T-helper 1 cell treated with Interleukin-12 subunit alpha and Interleukin-12 subunit beta and Interleukin-4 antibody, amounts not matched to agents 30 μg/mL and 1 μg/mL, for 36 hours (primary cell): ENCODE data around the gene SLC4A9.

Experiments
- H3K27ac Mint-ChIP-seq: one replicate; pipeline ENCODE4 v1.8.0; 2021; ENCODE audit warnings: mild to moderate bottlenecking, mixed read lengths
- H3K27me3 Mint-ChIP-seq: one replicate; pipeline ENCODE4 v1.8.0; 2021; ENCODE audit warnings: low read depth, mixed read lengths
- H3K36me3 Mint-ChIP-seq: one replicate; pipeline ENCODE4 v1.8.0; 2021; ENCODE audit warnings: low read depth, mixed read lengths
- H3K4me1 Mint-ChIP-seq: one replicate; pipeline ENCODE4 v1.8.0; 2021; ENCODE audit warnings: low read depth, mixed read lengths
- H3K4me3 Mint-ChIP-seq: one replicate; pipeline ENCODE4 v1.8.0; 2021; ENCODE audit warnings: mild to moderate bottlenecking, moderate library complexity, mixed read lengths
- H3K9me3 Mint-ChIP-seq: one replicate; pipeline ENCODE4 v1.8.0; 2021; ENCODE audit warnings: mixed read lengths

The SLC4A9 gene

GRCh38 chr5:140360101-140360500 is at the start of gene SLC4A9:
Gene SLC4A9 (plus strand): TSS chr5:140360194. CDS start chr5:140360237, 43 bp downstream.
- peaks cover 8% of the 10 kb centered on the region for H3K27me3 Mint-ChIP-seq
- no peak within 1 kb of the TSS for H3K27ac Mint-ChIP-seq
- no peak within 1 kb of the TSS for H3K4me3 Mint-ChIP-seq
- H3K36me3 Mint-ChIP-seq, result no peaks in the 10 kb centered on the region
- no peaks in the 10 kb centered on the region for H3K9me3 Mint-ChIP-seq
- peaks cover 17% of the 10 kb centered on the region for H3K4me1 Mint-ChIP-seq

GRCh38 chr5:140310434-140310833 is 49.6 kb upstream of the SLC4A9 start:
- H3K9me3 Mint-ChIP-seq, result no peaks in the 10 kb centered on the region
- H3K36me3 Mint-ChIP-seq, result no peaks in the 10 kb centered on the region
- H3K27ac Mint-ChIP-seq, result no peak overlapping the region
- H3K4me3 Mint-ChIP-seq, result no peak overlapping the region
- peaks cover 12% of the 10 kb centered on the region for H3K4me1 Mint-ChIP-seq
- H3K27me3 Mint-ChIP-seq, result no peaks in the 10 kb centered on the region

- H3K27ac Mint-ChIP-seq, result no peak overlapping the region
- H3K27me3 Mint-ChIP-seq, result no peaks in the 10 kb centered on the region
- peaks cover 12% of the 10 kb centered on the region for H3K4me1 Mint-ChIP-seq
- no peaks in the 10 kb centered on the region for H3K36me3 Mint-ChIP-seq
- H3K4me3 Mint-ChIP-seq, result no peak overlapping the region
- H3K9me3 Mint-ChIP-seq, result no peaks in the 10 kb centered on the region
These were observed 49.0 kb upstream of the SLC4A9 start for GRCh38 chr5:140311011-140311467.

- Mint-ChIP-seq H3K36me3 (no peaks in the 10 kb centered on the region), H3K4me1 (peaks cover 12% of the 10 kb centered on the region), H3K4me3 (no peak overlapping the region), H3K9me3 (no peaks in the 10 kb centered on the region), H3K27ac (no peak overlapping the region), H3K27me3 (no peaks in the 10 kb centered on the region)
These were observed 47.8 kb upstream of the SLC4A9 start for GRCh38 chr5:140312067-140312790.

GRCh38 chr5:140312791-140313189 is 47.2 kb upstream of the SLC4A9 start:
- Mint-ChIP-seq H3K4me1 (peaks cover 12% of the 10 kb centered on the region), H3K9me3 (no peaks in the 10 kb centered on the region), H3K27me3 (peaks cover 3% of the 10 kb centered on the region), H3K36me3 (no peaks in the 10 kb centered on the region), H3K27ac (no peak overlapping the region), H3K4me3 (no peak overlapping the region)

GRCh38 chr5:140317859-140318258 is 42.1 kb upstream of the SLC4A9 start:
- H3K27ac Mint-ChIP-seq, result no peak overlapping the region
- peaks cover under 1% of the 10 kb centered on the region for H3K4me1 Mint-ChIP-seq

GRCh38 chr5:140318792-140319191 is 41.2 kb upstream of the SLC4A9 start:
- H3K9me3 Mint-ChIP-seq, result no peaks in the 10 kb centered on the region
- no peaks in the 10 kb centered on the region for H3K4me1 Mint-ChIP-seq
- H3K27ac Mint-ChIP-seq, result no peak overlapping the region
- no peak overlapping the region for H3K4me3 Mint-ChIP-seq
- H3K36me3 Mint-ChIP-seq, result peaks cover 2% of the 10 kb centered on the region
- peaks cover 3% of the 10 kb centered on the region for H3K27me3 Mint-ChIP-seq

More at GRCh38 chr5:140317859-140318258, 42.1 kb upstream of the SLC4A9 start:
- Mint-ChIP-seq H3K36me3 (peaks cover 2% of the 10 kb centered on the region), H3K9me3 (no peaks in the 10 kb centered on the region), H3K4me3 (no peak overlapping the region), H3K27me3 (peaks cover 3% of the 10 kb centered on the region)

- Mint-ChIP-seq H3K4me3 (no peak overlapping the region), H3K27ac (no peak overlapping the region), H3K36me3 (peaks cover 2% of the 10 kb centered on the region), H3K4me1 (peaks cover 1% of the 10 kb centered on the region), H3K27me3 (peaks cover 3% of the 10 kb centered on the region), H3K9me3 (no peaks in the 10 kb centered on the region)
These were observed 40.2 kb upstream of the SLC4A9 start for GRCh38 chr5:140319833-140320232.

- H3K36me3 Mint-ChIP-seq, result peaks cover 2% of the 10 kb centered on the region
- H3K4me3 Mint-ChIP-seq, result no peak overlapping the region
- no peak overlapping the region for H3K27ac Mint-ChIP-seq
- H3K4me1 Mint-ChIP-seq, result peaks cover 2% of the 10 kb centered on the region
- H3K9me3 Mint-ChIP-seq, result no peaks in the 10 kb centered on the region
- peaks cover 3% of the 10 kb centered on the region for H3K27me3 Mint-ChIP-seq
These were observed 38.2 kb upstream of the SLC4A9 start for GRCh38 chr5:140321796-140322195.

- Mint-ChIP-seq H3K4me1 (peaks cover 2% of the 10 kb centered on the region), H3K36me3 (peaks cover 2% of the 10 kb centered on the region), H3K9me3 (no peaks in the 10 kb centered on the region), H3K4me3 (no peak overlapping the region), H3K27ac (no peak overlapping the region), H3K27me3 (no peaks in the 10 kb centered on the region)
These were observed 37.0 kb upstream of the SLC4A9 start for GRCh38 chr5:140322751-140323731.

- Mint-ChIP-seq H3K27ac (no peak overlapping the region), H3K4me3 (no peak overlapping the region), H3K9me3 (no peaks in the 10 kb centered on the region), H3K27me3 (no peaks in the 10 kb centered on the region), H3K36me3 (peaks cover 2% of the 10 kb centered on the region), H3K4me1 (peaks cover 2% of the 10 kb centered on the region)
These were observed 35.9 kb upstream of the SLC4A9 start for GRCh38 chr5:140324041-140324600.

GRCh38 chr5:140324617-140325241 is 35.3 kb upstream of the SLC4A9 start:
- H3K27ac Mint-ChIP-seq, result no peak overlapping the region
- peaks cover 2% of the 10 kb centered on the region for H3K4me1 Mint-ChIP-seq
- no peaks in the 10 kb centered on the region for H3K9me3 Mint-ChIP-seq
- H3K27me3 Mint-ChIP-seq, result no peaks in the 10 kb centered on the region
- no peak overlapping the region for H3K4me3 Mint-ChIP-seq
- peaks cover 2% of the 10 kb centered on the region for H3K36me3 Mint-ChIP-seq

GRCh38 chr5:140325486-140325885 is 34.5 kb upstream of the SLC4A9 start:
- Mint-ChIP-seq H3K36me3 (peaks cover 2% of the 10 kb centered on the region), H3K4me1 (peaks cover 2% of the 10 kb centered on the region)

GRCh38 chr5:140327589-140327988 is 32.4 kb upstream of the SLC4A9 start:
- no peaks in the 10 kb centered on the region for H3K9me3 Mint-ChIP-seq
- H3K27ac Mint-ChIP-seq, result no peak overlapping the region
- H3K27me3 Mint-ChIP-seq, result no peaks in the 10 kb centered on the region
- H3K36me3 Mint-ChIP-seq, result peaks cover 11% of the 10 kb centered on the region
- H3K4me3 Mint-ChIP-seq, result no peak overlapping the region
- H3K4me1 Mint-ChIP-seq, result peaks cover 2% of the 10 kb centered on the region

More at GRCh38 chr5:140325486-140325885, 34.5 kb upstream of the SLC4A9 start:
- H3K27ac Mint-ChIP-seq, result no peak overlapping the region
- no peak overlapping the region for H3K4me3 Mint-ChIP-seq
- H3K27me3 Mint-ChIP-seq, result no peaks in the 10 kb centered on the region
- H3K9me3 Mint-ChIP-seq, result no peaks in the 10 kb centered on the region
